Measurements from ENCODE around the gene EPHB1.

EPHB1 gene

DNA sequence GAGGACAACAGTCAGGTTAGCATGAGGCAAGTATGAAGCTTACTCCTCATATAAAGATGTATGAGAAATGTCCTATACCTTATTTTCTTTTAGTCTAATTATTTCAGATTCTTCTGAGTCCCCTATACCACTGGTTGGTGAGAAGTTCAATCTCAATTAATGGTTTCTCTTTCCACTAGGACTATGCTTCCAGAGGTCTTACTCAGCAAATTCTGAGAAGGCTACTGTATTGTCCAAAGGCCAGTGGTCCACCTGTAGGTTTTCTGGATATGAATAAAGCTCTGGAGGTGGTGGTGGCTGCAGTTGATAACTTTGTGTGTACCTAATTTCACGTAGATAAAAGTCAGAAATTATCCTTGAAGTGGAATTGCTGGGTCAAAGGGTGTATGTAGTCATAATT is 149.4 kb downstream of the EPHB1 start:
- no peak for DNase-seq (ENCODE audit: low read depth in 1 of 2, low spot score in 1 of 2)
- TF ChIP-seq REST (IDR thresholded peaks at IDR 0.05; ENCODE audit: insufficient replicate concordance, low read depth) = no peak
- no peak for TF ChIP-seq POLR2AphosphoS5 (IDR thresholded peaks at IDR 0.05; ENCODE audit: low read depth)
- no peak for TF ChIP-seq GABPA (IDR thresholded peaks at IDR 0.05; ENCODE audit: low read depth)
- TF ChIP-seq SPI1 (IDR thresholded peaks at IDR 0.05; ENCODE audit: borderline replicate concordance, low read depth) = no peak
- no peak for TF ChIP-seq CTCF (IDR thresholded peaks at IDR 0.05; ENCODE audit: insufficient read depth, low read length)
- Histone ChIP-seq H3K4me3 (replicated peaks; ENCODE audit: insufficient read depth, low read length) (no peak overlapping the region), H3K27ac (replicated peaks) (no peak overlapping the region), H3K27me3 (ENCODE audit: insufficient read depth, poor library complexity, severe bottlenecking) (no peaks in the 10 kb centered on the region)

- no peak for DNase-seq (ENCODE audit: low read depth in 1 of 2, low spot score in 1 of 2)
- TF ChIP-seq REST (IDR thresholded peaks at IDR 0.05; ENCODE audit: insufficient replicate concordance, low read depth) (no peak), CTCF (IDR thresholded peaks at IDR 0.05; ENCODE audit: insufficient read depth, low read length) (no peak), SPI1 (IDR thresholded peaks at IDR 0.05; ENCODE audit: borderline replicate concordance, low read depth) (no peak), POLR2AphosphoS5 (IDR thresholded peaks at IDR 0.05; ENCODE audit: low read depth) (no peak), GABPA (IDR thresholded peaks at IDR 0.05; ENCODE audit: low read depth) (no peak)
- Histone ChIP-seq H3K27ac (replicated peaks) (no peak overlapping the region), H3K27me3 (ENCODE audit: insufficient read depth, poor library complexity, severe bottlenecking) (no peaks in the 10 kb centered on the region), H3K4me3 (replicated peaks; ENCODE audit: insufficient read depth, low read length) (no peak overlapping the region)
Measured at GRCh38 chr3:134949150-134949549, 154.1 kb downstream of the EPHB1 start.

GRCh38 chr3:134952371-134952770 is 157.3 kb downstream of the EPHB1 start:
- Histone ChIP-seq H3K4me3 (replicated peaks; ENCODE audit: insufficient read depth, low read length) (no peak overlapping the region), H3K27me3 (ENCODE audit: insufficient read depth, poor library complexity, severe bottlenecking) (no peaks in the 10 kb centered on the region), H3K27ac (replicated peaks) (no peak overlapping the region)
- TF ChIP-seq REST (IDR thresholded peaks at IDR 0.05; ENCODE audit: insufficient replicate concordance, low read depth) = no peak
- no peak for TF ChIP-seq SPI1 (IDR thresholded peaks at IDR 0.05; ENCODE audit: borderline replicate concordance, low read depth)
- no peak for TF ChIP-seq POLR2AphosphoS5 (IDR thresholded peaks at IDR 0.05; ENCODE audit: low read depth)
- TF ChIP-seq GABPA (IDR thresholded peaks at IDR 0.05; ENCODE audit: low read depth) = no peak
- no peak for TF ChIP-seq CTCF (IDR thresholded peaks at IDR 0.05; ENCODE audit: insufficient read depth, low read length)
- no peak for DNase-seq (ENCODE audit: low read depth in 1 of 2, low spot score in 1 of 2)
